ENCODE measurements around the gene MCOLN3. TPM values are rescaled to one million over a fixed set of nuclear protein-coding genes. Genes with fewer than 3 reads are reported as not detected.

Gene MCOLN3
- total and polyA plus RNA-seq, 9 of the 15 experiments (the other 6 are each of a cell fraction or from before 2014, with no cell fraction given), result 0.04 to 0.05 TPM; not detected in 7

DNA sequence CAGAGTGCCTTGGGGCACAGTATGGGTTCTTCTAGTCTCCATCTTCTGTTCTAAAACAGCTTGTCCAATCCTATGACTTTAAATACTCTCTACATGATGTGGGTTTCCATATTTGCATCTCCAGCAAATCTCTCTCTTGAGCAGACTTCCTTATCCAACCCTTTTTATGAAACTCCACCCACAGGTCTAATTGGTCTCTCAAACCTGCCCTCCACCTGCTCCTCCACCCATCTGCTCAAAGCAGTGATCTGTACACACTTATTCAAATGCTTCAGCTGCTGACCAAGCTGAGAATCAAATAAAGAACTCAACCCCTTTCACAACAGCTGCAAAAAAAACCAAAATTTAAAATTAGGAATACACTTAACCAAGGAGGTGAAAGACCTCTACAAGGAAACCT lies 62.9 kb downstream of the MCOLN3 start:
- no peaks in the 10 kb centered on the region for H3K79me2 ChIP-seq (ENCODE audit: control insufficient read depth, insufficient read depth, low read length)
- H3K9me3 ChIP-seq (replicated peaks; ENCODE audit: control insufficient read depth, insufficient read depth, low read depth, low read length), result no peaks in the 10 kb centered on the region
- no peaks in the 10 kb centered on the region for H3K36me3 ChIP-seq (ENCODE audit: control insufficient read depth, insufficient read depth, low read length)
- no peaks in the 10 kb centered on the region for H3K4me1 ChIP-seq (replicated peaks in 1 of 2; ENCODE audit: control insufficient read depth in 2 of 2, insufficient read depth in 2 of 2, low read length in 2 of 2)
- BruUV-seq (replicated peaks), result no TSS peak
- H3K27me3 ChIP-seq (ENCODE audit: control insufficient read depth in 2 of 2, insufficient read depth in 2 of 2, low read length in 2 of 2), result no peaks in the 10 kb centered on the region
- TF ChIP-seq ZHX1 (conservative IDR thresholded peaks at IDR 0.05; ENCODE audit: low read length), result no peak
- no peak for TF ChIP-seq MAZ (CRISPR knock-in tag; conservative IDR thresholded peaks at IDR 0.05 in 1 of 2, IDR thresholded peaks at IDR 0.05 in 1 of 2)
- TF ChIP-seq ZNF282 (CRISPR knock-in tag; IDR thresholded peaks at IDR 0.05), result no peak
- no peak for TF ChIP-seq CBFA2T2 (conservative IDR thresholded peaks at IDR 0.05)
- H3K9me1 ChIP-seq (ENCODE audit: control insufficient read depth, insufficient read depth, low read length), result no peaks in the 10 kb centered on the region
- H3K27ac ChIP-seq (ENCODE audit: extremely low read depth, low read depth, low read length), result no peak overlapping the region
- DNase-seq (ENCODE audit: extremely low read depth in 1 of 4, low spot score in 3 of 4) (no peak), ATAC-seq (no peak), FAIRE-seq (no peak)
- in situ Hi-C loops (cut with MboI) (no loop called here), intact Hi-C loops (cut with micrococcal nuclease) (no loop called here)
- ChIA-PET POLR2A (no interaction called here), CTCF (ENCODE audit: low intra/inter-chr PET ratio) (no interaction called here)
- H2AFZ ChIP-seq (ENCODE audit: low read depth, low read length), result no peak overlapping the region
- no peak overlapping the region for H3K4me2 ChIP-seq (ENCODE audit: insufficient read depth, low read length)
- H4K20me1 ChIP-seq (replicated peaks; ENCODE audit: control insufficient read depth, insufficient read depth, low read length), result no peaks in the 10 kb centered on the region
- no peak overlapping the region for H3K4me3 ChIP-seq
- H3K9ac ChIP-seq (ENCODE audit: insufficient read depth in 1 of 2, low read depth in 2 of 2, low read length in 2 of 2), result no peak overlapping the region

DNA sequence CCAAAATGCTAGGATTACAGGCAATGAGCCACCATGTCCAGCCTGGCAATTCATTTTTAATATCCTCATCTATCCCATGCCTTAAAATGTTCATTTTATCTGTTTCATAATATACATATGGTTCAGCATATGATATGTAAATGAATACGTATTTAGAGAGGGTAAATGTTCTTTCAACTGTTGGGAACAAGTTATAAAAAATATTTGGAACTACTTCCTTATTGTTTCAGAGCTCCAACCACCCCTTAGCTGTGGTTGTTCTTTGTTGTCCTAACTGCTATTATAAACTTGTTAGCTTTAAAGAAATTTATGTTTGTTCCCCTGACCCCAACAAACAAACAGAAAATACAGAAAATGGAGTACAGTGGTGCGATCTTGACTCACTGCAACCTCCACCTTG lies 65.9 kb downstream of the MCOLN3 start:
- Histone ChIP-seq H3K4me1 (replicated peaks in 1 of 2; ENCODE audit: control insufficient read depth in 2 of 2, insufficient read depth in 2 of 2, low read length in 2 of 2) (no peaks in the 10 kb centered on the region), H3K9me3 (replicated peaks; ENCODE audit: control insufficient read depth, insufficient read depth, low read depth, low read length) (no peaks in the 10 kb centered on the region), H3K36me3 (ENCODE audit: control insufficient read depth, insufficient read depth, low read length) (no peaks in the 10 kb centered on the region), H3K4me2 (ENCODE audit: insufficient read depth, low read length) (no peak overlapping the region), H3K79me2 (ENCODE audit: control insufficient read depth, insufficient read depth, low read length) (no peaks in the 10 kb centered on the region), H3K4me3 (no peak overlapping the region), H3K27me3 (ENCODE audit: control insufficient read depth in 2 of 2, insufficient read depth in 2 of 2, low read length in 2 of 2) (no peaks in the 10 kb centered on the region), H3K9ac (ENCODE audit: insufficient read depth in 1 of 2, low read depth in 2 of 2, low read length in 2 of 2) (no peak overlapping the region), H3K27ac (ENCODE audit: extremely low read depth, low read depth, low read length) (no peak overlapping the region), H2AFZ (ENCODE audit: low read depth, low read length) (no peak overlapping the region), H4K20me1 (replicated peaks; ENCODE audit: control insufficient read depth, insufficient read depth, low read length) (no peaks in the 10 kb centered on the region), H3K9me1 (ENCODE audit: control insufficient read depth, insufficient read depth, low read length) (no peaks in the 10 kb centered on the region)
- CTCF ChIA-PET (ENCODE audit: low intra/inter-chr PET ratio), result no interaction called here
- intact Hi-C loops (cut with micrococcal nuclease) (no loop called here), in situ Hi-C loops (cut with MboI) (no loop called here)
- POLR2A ChIA-PET, result no interaction called here
- BruUV-seq (replicated peaks), result no TSS peak
- WGBS (ENCODE audit: insufficient coverage, low coverage, missing lambda C conversion rate), result 0% methylated on average over 2 of the region's 2 CpGs
- TF ChIP-seq ZNF140 (CRISPR knock-in tag; IDR thresholded peaks at IDR 0.05) (no peak), CXXC5 (CRISPR knock-in tag; IDR thresholded peaks at IDR 0.05) (no peak), SAFB (IDR thresholded peaks at IDR 0.05; ENCODE audit: borderline replicate concordance, low read depth, low read length) (no peak), XRCC5 (IDR thresholded peaks at IDR 0.05; ENCODE audit: low read depth, low read length) (no peak), CC2D1A (IDR thresholded peaks at IDR 0.05) (no peak), USF2 (CRISPR knock-in tag; IDR thresholded peaks at IDR 0.05) (no peak), DACH1 (IDR thresholded peaks at IDR 0.05; ENCODE audit: partially characterized antibody) (no peak), ZNF274 (IDR thresholded peaks at IDR 0.05; ENCODE audit: borderline replicate concordance, low read depth, low read length) (no peak), ID3 (CRISPR knock-in tag; IDR thresholded peaks at IDR 0.05) (no peak), ID3 (tag; IDR thresholded peaks at IDR 0.05) (no peak)
- FAIRE-seq (no peak), ATAC-seq (no peak), DNase-seq (ENCODE audit: extremely low read depth in 1 of 4, low spot score in 3 of 4) (no peak)
